CD4-positive, alpha-beta T cell treated with Interleukin-4 for 4 hours (primary cell): ENCODE measurements around the gene UBN1.
A peak's percentile ranks its signal among the peaks of the same experiment; 100 is the strongest.

Experiments
- DNase-seq: peaks from one replicate; pipeline ENCODE4 v3.0.0-alpha.2; 2020

Gene UBN1, protein sequence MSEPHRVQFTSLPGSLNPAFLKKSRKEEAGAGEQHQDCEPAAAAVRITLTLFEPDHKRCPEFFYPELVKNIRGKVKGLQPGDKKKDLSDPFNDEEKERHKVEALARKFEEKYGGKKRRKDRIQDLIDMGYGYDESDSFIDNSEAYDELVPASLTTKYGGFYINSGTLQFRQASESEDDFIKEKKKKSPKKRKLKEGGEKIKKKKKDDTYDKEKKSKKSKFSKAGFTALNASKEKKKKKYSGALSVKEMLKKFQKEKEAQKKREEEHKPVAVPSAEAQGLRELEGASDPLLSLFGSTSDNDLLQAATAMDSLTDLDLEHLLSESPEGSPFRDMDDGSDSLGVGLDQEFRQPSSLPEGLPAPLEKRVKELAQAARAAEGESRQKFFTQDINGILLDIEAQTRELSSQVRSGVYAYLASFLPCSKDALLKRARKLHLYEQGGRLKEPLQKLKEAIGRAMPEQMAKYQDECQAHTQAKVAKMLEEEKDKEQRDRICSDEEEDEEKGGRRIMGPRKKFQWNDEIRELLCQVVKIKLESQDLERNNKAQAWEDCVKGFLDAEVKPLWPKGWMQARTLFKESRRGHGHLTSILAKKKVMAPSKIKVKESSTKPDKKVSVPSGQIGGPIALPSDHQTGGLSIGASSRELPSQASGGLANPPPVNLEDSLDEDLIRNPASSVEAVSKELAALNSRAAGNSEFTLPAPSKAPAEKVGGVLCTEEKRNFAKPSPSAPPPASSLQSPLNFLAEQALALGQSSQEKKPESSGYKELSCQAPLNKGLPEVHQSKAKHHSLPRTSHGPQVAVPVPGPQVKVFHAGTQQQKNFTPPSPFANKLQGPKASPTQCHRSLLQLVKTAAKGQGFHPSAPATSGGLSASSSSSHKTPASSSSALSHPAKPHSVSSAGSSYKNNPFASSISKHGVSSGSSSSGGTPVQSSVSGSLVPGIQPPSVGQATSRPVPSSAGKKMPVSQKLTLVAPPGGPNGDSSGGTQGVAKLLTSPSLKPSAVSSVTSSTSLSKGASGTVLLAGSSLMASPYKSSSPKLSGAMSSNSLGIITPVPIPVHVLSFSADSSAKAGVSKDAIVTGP (N-terminal part only)

DNA sequence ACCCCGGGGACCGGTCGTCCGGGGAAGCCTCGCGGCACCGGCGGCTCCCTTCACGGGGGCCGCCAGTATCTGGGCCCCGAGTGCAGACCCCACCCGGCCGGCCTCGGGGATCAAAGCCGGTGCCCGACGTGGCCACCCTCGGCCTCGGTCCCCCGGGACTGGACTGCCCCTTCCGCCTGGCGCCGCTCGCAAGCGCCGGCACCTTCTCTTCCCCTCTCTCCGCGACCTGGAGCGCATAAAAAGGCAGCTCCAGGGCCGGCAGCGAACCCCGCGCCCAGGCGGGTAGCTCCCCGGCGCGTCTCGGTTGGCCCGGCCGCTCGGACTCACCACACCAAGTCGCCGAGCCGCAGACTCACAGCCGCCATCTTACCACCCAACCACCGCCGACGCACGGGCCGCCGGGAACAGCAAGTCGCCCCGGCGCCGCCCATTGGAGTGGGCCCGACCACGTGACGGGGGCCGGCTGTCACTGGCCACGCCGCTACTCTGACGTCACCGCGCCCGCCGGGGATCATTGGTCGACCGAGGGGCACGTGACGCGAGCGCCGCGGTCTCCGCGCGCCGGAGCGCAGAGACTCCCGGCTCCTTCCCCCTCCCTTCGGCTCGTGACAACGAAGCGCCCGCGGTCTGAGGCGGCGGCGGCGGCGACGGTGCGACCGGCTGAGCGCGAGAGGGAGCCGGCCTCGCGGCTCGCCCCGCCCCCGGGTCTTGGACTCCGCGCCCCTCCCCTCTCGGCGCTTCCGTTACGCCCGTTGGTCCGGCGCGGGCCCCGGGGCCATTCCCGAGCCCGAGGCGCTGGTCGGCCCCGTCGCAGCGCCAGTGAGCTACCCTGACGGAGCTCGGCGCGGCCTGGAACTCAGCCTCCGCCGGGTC, at the start of gene UBN1, which contains the start of gene GLYR1:
UBN1 (plus strand) TSS at position 581 of the 873 bp plus-strand sequence. CDS start 5,437 bp downstream, outside the sequence.
GLYR1 (minus strand) TSS at position 388 of the 873 bp plus-strand sequence; CDS start at position 365, 23 bp downstream.
- peak; percentile 97 for DNase-seq

DNA sequence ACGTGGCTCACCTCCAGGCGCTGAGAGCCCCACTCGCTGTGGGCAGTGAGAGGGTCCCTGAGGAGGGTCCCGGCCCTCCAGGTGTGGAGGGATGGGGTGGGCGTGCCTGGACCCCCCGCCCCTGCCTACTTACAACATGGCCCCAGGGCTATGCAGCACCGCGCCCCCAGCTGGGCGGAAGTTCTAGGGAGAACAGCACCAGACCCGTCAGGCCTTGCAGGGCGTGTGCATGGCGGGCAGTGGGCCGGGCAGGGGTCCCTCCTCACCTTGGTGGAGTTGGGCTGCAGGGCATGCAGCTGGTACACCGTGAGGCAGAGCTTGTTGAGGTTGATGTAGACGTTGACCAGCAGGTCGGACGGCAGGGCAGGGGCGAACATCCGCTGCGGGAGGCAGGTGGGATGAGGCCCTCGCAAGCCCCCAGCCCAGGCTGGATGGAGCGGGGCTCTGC, 49.5 kb upstream of the UBN1 start:
- no peak for DNase-seq

DNA sequence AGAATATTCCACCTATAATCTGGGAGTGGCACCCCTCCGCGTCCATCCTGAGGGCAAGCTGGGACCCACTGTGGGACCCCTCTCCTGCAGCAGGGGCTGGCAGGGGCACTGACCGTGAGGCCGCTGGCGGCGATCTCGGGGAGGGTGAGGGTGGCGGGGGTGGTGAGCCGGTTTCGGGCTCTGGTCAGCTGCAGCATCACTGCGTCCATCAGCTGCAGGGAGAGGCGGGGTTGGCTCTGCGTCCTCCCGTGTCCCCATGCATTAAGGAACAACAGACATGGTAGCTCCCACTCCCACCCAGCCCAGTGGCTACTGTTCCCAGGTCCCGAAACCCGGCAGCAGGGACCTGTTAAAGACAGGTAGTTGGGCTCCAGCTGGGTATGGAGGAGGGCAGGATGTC, 48.8 kb upstream of the UBN1 start:
- DNase-seq: no peak

DNA sequence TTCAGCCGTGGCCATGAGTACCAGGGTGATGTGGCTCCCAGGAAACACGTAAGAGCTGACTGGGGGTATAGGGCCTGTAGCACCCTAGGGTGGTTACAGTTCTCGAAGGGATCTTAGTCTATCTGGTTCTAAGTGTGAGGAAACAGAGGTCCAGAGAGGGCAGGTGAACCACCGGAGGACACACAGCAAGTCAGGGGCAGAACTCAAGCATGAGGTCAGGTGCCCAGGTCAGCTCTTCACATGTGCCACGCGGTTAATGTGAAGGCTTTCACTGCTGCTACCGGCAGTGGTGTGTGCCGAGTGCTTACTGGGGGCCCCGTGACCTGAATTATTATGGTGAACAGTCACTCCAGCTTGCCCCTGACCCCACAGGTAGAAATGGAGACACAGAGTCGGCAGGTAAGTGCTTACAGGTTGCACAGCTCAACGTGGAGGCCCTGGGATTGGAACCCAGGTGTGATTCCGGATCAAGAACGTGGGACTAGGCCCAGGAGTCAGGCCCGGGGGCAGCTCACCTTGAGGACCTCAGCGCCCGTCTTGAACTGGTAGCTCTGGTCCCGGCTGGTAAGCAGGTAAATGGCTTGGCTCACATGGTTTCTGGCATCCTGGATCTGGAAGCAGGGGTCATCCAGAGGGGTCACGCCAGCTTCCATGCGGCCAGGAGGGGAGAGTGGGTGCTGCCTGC, 48.0 kb upstream of the UBN1 start:
- no peak for DNase-seq

DNA sequence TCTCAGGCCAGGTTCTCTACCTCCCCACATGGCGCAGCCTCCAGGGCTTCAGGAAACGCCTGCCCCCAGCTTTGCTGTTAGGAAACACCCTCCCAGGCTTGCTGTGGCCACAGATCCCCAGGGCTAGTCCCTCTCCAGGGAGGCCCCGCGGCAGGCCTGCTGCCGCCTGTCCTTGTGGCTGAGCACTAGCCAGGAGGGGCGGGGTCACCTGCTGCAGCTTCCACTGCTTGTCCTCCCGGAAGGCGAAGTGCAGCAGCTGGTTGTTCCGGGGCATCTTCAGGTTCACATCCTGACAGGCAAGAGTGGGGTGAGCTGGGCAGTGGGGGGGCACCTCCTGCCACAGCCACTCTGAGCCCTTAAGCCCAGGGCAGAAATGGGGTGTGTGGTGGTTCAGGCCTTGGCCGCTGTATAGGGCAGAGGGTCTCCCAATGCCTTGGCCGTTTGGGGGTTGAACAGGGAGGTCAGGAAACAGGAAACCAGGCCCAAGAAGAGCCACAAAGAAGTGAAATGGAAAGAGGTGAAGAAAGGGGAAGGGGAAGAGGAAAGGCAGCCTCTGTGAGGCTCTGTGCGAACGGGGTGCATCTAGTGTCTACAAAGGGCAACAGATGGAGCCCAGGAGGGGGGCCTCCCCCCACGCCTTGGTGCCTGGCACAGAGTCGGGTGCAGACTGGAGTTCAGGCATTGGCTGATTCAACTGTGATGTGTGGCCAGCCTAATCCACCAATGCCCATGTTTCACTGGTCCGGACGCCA, 46.8 kb upstream of the UBN1 start:
- DNase-seq: no peak

DNA sequence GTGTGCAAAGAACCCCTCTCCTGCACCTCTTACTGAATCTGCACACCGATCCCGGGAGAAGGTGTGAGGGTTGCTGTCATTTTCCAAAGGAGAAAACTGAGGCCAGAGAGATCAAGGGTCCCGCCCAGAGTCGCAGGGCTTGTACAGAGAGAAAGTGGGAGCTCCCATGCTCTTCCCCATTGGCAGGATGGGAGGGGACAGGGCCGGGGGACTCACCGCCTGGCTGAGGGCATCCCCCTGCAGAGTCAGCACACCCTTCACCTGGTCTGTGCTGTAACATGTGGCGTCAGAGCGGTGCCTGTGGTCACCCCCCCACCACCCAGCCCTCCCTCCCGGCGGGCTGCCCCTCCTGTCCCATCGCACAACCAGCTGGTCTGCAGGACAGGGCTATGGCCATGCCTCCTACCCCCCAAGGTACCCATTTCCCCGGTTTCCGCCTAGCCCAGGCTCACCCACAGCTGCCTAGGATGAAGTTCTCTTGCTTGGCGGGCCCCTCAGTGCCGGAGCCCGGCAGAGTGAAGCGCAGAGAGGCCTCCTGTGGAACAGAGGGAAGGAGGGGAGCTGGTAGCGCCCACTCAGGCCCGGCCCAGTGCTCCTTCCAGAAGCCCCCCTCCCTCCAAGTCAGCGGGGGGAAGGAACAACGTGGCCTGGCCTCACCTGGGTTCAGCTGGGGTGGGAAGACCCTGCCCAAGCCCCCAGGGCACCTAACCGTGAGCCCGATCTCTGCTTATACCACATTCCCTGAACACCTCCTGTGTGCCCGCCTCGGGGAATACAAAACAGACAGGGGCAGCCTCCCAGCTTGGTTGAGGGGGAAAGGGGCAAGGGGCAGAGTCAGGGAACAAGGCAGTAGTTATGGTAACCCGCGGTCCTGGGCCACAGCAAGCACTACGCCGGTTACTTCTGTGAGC, 46.0 kb upstream of the UBN1 start:
- DNase-seq: no peak

DNA sequence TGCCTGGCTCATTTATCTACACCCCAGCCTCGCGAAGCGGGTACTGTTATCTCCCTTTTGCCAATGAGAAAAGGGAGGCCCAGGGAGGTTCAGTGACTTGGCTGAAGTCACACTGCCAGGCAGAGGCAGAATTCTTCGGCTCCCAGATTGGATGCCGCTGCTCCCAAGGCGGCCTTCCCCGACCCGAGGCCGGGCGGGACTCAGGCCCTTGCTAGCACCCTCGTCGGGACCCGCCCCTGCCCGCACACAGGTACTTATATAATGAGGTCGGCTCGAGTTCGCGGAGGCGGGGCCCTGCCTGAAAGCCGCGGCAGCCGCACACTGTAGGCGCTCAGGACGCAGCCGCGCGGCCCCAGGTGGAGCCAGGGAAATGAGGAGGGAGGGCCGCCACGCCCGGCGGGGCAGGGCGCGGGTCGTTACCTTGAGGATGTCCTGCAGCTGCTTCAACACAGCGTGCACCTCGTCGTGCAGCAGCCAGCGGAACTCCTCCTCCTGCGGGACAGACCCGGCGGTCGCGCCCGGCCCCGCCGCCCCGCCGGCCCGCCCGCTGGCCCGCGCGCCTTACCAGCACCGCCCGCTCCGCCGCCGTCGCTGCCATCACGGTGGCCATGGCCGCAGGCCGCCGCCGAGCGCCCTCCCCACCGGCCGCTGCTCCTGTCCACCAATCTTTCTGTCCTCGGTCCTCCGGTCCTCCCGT, 45.2 kb upstream of the UBN1 start, which contains the start of gene ROGDI:
ROGDI (minus strand) TSS at position 672 of the 697 bp plus-strand sequence; CDS start at position 610, 62 bp downstream.
- peak; percentile 85 for DNase-seq

DNA sequence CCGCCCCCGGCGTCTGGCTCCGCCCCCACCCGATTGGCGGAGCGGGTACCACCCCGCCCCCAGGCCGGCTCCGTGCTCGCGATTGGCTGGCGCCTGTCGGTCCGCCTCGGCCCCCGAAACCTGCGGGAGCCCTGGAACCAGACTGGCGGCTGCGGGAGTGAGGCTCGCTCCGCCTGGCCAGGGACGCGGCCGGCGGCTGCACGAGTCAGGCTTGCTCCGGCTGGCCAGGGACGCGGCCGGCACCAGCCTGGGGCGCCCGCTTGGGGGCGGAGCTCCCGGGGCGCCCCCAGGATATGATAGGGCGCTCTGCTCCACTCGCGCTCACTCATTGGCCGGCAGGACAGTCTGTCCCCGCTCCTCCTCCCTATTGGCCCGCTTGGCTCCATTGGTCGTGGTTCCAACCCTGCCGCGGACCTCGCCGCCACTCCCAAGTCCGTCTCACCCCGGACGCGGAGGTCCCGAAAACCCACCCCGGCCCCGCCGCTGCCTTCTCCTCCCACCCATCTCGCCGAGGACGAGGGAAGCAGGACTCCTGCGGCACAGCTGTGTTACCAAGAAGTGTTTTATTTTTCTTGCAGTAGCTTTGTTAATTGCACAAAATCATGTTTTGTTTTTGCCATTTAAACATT, 44.5 kb upstream of the UBN1 start:
- peak; percentile 85 for DNase-seq

DNA sequence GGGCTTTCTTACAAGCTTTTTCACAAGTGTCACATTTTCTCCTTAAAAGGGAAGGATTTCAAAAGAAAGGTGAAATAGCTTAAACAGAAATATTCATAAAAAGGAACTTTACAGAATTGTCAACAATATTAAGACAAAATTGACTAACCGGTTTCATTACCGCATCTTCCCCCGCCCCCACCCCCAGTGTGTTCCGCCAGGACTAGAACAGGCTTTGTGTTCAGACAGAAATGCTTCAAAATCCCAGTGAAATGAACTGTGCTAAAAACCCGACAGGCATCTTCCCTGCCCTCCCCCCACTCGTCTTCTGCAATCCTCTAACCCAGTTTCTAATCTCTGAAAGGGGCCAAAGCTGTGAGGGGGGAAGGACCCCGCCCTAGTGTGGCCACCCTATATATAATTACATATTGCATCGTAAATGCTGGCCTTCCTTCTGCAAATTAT, 43.9 kb upstream of the UBN1 start:
- no peak for DNase-seq

DNA sequence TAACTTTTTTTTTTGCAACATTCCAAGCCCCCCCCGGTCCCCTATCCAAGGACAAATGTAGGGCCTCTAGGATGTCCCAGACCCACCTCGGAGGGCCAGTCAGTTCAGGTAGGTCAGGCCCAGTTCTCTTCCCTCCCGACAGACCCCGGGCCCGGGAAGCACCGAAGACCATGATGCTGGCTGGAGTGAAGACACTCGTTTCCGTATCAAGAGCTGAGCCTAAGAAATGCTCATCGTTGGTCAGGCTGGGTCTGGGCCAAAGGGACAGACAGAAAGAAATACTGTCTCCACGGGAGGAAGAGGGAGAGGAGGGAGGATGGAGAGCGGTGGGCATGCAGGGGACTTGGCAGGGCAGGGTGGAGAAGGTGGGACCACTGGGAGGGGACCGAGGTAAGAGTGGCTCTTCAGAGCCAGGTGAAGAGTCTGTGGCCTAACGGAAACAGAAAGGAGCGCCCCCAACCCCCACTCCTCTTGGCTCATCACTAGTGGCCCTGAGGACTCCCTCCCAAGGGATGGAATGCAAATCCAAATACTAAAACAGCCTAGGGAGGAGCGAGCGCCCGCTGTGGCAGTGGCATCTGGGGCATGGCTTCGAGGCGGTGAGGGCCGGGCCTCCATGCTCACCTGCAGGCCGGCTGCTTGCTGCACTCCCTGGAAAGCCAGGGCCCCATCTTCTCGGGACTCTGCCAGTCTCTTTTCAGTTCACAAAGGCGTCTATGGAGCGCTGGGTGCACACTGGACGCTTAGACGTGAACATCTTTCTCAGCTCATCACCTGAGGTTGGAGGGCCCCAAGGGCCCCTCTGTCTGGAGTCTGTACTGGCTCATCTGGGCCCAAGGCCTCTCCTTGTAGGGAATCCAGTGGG, 43.2 kb upstream of the UBN1 start:
- DNase-seq: no peak

DNA sequence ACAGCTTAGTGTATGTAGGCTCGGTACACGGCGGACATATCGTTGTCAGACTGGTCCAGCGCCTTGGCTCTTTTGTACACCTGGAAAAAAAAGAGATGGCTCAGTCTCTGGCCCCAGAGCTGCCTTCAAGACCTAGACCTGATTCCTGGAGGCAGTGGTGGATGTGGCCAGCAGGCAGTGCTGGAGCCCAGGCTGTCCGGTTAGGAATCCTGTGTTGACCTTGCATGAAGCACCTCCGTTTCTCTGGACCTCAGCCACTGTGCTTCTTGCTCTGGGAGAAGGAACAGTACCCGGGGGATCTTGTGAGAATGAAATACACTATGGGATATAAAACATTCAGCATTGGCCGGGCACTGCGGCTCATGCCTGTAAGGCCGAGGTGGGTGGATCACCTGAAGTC, 42.0 kb upstream of the UBN1 start:
- no peak for DNase-seq

DNA sequence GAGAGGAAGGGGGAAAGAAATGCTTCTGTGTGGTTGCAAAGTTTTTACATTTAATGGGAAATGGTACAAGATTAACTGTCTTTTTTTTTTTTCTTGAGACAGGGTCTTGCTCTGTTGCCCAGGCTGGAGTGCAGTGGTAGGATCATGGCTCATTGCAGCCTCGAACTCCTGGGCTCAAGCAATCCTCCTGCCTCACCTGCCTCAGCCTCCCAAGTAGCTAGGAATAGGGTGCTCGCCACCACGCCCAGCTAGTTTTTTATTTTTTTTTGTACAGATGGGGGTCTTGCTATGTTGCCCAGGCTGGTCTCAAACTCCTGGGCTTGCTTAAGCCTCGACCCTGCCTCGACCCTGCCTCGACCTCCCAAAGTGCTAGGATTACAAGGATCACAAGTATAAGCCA, 41.0 kb upstream of the UBN1 start:
- DNase-seq: no peak

DNA sequence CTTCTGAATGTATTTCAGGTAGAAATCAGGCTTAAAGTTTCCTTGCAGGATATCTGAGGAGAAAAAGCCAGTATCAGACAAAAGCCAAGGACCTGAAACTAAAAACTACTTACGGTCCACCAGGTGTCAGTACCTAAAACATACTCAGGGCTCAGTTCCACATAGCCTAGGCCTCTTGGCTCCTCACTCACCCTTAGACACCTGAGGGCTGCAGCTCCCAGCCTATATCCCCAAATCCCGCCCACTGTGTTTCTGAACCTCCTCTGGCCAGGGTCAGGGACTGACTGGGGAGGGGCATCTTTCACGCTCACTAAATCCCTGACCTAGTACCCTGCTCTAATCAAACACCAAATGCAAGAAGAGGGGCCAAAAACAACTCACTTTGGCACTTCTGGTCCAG, 36.0 kb upstream of the UBN1 start:
- DNase-seq: no peak

DNA sequence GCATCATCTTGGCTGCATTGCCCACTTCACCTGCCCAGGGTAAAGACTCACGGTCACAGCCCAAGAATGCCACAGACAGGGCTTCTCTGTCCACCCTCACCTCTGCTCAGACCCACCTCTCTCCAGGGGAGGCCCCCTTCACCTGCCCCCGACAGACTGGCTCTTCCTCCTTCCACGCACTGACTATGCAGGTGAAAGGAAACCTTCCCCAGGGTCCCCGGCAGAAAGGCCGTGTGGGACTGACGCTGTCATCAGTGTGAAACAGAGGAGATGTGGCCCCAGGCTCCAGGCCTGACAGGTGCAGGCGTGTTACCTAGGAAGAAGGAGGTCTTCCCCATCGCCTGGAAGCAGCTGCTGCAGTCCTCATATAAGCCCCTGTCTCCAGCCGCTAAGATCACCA, 35.5 kb upstream of the UBN1 start:
- DNase-seq: no peak

DNA sequence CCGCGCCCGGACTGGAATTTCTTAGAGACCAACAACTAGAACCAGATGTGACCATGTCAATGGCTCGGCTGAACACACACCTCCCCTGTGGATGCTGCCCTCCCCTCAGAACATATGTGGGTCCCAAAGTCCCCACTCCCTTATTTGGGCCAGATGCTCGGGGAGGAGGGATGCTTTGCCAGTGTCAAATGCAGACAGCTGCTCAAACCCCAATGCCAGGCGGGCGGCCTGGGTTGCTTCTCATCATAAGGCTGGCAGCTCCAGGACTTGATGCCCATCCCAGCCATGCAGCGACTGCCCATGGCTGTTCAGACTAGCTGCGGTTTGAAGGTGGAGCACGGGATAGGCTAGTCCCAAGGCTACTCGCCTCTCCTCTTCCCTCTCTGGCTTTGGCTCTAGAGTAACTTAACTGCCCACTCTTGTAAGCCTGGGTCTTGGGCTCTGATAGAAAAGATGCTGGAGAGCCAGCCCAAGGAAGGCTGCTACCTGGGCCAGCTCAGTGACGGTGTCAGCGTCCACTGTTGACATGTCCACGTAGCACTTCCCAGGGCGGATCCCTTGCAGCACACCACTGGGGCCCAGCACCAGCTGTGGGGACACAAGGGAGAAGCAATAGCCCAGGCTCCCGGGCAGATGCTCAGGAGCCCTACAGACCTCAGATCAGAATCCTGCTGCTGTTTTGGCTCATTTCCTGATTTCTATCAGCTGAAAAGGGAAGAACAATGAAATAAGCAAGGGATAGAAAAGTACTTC, 33.9 kb upstream of the UBN1 start:
- no peak for DNase-seq

DNA sequence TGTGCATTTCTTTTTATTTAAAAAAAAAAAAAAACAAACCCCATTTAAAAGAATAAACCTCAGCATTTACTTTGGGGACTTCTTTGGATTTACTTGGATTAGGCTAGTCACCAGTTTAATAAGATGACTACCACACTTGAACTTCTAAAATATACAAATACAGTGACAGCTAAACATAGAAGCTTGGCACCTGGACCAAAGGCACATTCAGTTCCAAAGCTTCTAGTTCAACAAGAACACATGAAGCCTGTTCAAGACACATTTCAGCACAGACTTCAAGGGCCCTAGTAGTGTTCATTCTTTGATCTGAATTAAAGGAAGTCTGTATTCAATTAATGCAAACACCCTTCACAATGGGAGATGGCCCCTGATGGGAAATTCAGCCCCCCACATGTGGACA, 33.2 kb upstream of the UBN1 start:
- no peak for DNase-seq
